ENCODE data around the gene CEP104.
A peak's percentile ranks its signal among the peaks of the same experiment; 100 is the strongest.

Gene CEP104

GRCh38 chr1:3841491-3841890, 15.5 kb downstream of the CEP104 start:
- TF ChIP-seq, protein P1, sequence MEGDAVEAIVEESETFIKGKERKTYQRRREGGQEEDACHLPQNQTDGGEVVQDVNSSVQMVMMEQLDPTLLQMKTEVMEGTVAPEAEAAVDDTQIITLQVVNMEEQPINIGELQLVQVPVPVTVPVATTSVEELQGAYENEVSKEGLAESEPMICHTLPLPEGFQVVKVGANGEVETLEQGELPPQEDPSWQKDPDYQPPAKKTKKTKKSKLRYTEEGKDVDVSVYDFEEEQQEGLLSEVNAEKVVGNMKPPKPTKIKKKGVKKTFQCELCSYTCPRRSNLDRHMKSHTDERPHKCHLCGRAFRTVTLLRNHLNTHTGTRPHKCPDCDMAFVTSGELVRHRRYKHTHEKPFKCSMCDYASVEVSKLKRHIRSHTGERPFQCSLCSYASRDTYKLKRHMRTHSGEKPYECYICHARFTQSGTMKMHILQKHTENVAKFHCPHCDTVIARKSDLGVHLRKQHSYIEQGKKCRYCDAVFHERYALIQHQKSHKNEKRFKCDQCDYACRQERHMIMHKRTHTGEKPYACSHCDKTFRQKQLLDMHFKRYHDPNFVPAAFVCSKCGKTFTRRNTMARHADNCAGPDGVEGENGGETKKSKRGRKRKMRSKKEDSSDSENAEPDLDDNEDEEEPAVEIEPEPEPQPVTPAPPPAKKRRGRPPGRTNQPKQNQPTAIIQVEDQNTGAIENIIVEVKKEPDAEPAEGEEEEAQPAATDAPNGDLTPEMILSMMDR (IDR thresholded peaks at IDR 0.05): no peak
- peaks cover 5% of the 10 kb centered on the region for H3K4me1 Mint-ChIP-seq
- H3K36me3 Mint-ChIP-seq (ENCODE audit: low read depth): peaks cover 61% of the 10 kb centered on the region
- H3K4me3 Mint-ChIP-seq: no peak overlapping the region
- H3K27ac Mint-ChIP-seq: peak overlapping the region; percentile 68
- peaks cover 7% of the 10 kb centered on the region for H3K9me3 Mint-ChIP-seq
- no peak for DNase-seq
- H3K27me3 Mint-ChIP-seq (ENCODE audit: low read depth, poor library complexity): no peaks in the 10 kb centered on the region

- Mint-ChIP-seq H3K36me3 (ENCODE audit: low read depth) (peaks cover 73% of the 10 kb centered on the region), H3K9me3 (peaks cover 7% of the 10 kb centered on the region), H3K27me3 (ENCODE audit: low read depth, poor library complexity) (no peaks in the 10 kb centered on the region), H3K4me1 (peaks cover 4% of the 10 kb centered on the region), H3K27ac (no peak overlapping the region), H3K4me3 (no peak overlapping the region)
- DNase-seq: no peak
- TF ChIP-seq, protein P1 (IDR thresholded peaks at IDR 0.05): no peak
Observed at GRCh38 chr1:3838788-3839187, 18.2 kb downstream of the CEP104 start.

GRCh38 chr1:3837685-3838084, 19.3 kb downstream of the CEP104 start:
- Mint-ChIP-seq H3K36me3 (ENCODE audit: low read depth) (peaks cover 71% of the 10 kb centered on the region), H3K4me1 (peaks cover 4% of the 10 kb centered on the region), H3K4me3 (no peak overlapping the region), H3K27me3 (ENCODE audit: low read depth, poor library complexity) (no peaks in the 10 kb centered on the region), H3K9me3 (peaks cover 7% of the 10 kb centered on the region), H3K27ac (no peak overlapping the region)
- DNase-seq: no peak
- TF ChIP-seq, protein P1 (IDR thresholded peaks at IDR 0.05): no peak

- no peak for DNase-seq
- Mint-ChIP-seq H3K4me1 (peaks cover 4% of the 10 kb centered on the region), H3K27ac (no peak overlapping the region), H3K9me3 (peaks cover 7% of the 10 kb centered on the region), H3K27me3 (ENCODE audit: low read depth, poor library complexity) (no peaks in the 10 kb centered on the region), H3K4me3 (no peak overlapping the region), H3K36me3 (ENCODE audit: low read depth) (peaks cover 70% of the 10 kb centered on the region)
- TF ChIP-seq, protein P1 (IDR thresholded peaks at IDR 0.05): no peak
Observed at GRCh38 chr1:3837200-3837599, 19.8 kb downstream of the CEP104 start.

DNA sequence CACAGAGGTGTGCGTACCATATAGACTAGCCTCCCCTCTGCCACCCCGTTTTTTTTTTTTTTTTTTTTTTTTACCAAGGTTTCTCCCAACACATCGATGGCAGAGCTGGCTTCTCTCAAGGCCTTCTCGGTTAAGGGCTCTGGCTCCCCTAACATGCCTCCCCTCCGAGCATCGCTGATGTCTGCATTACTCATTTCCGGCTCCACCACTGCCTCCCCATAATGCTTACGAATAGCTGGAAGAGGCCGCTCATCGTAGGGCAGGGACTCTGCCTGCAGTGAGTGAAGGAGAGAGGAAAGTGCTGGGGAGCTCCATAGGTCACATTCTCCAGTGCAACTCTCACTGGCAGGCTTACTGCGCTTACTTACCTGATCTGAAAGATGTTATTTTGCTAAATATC, 20.6 kb downstream of the CEP104 start:
- Mint-ChIP-seq H3K36me3 (ENCODE audit: low read depth) (peaks cover 74% of the 10 kb centered on the region), H3K27me3 (ENCODE audit: low read depth, poor library complexity) (no peaks in the 10 kb centered on the region), H3K27ac (no peak overlapping the region), H3K4me3 (no peak overlapping the region), H3K4me1 (peaks cover 4% of the 10 kb centered on the region), H3K9me3 (peaks cover 7% of the 10 kb centered on the region)
- TF ChIP-seq, protein P1 (IDR thresholded peaks at IDR 0.05): no peak
- no peak for DNase-seq

GRCh38 chr1:3834701-3835100, 22.3 kb downstream of the CEP104 start:
- no peak for DNase-seq
- peaks cover 84% of the 10 kb centered on the region for H3K36me3 Mint-ChIP-seq (ENCODE audit: low read depth)
- no peak overlapping the region for H3K4me3 Mint-ChIP-seq
- peaks cover 1% of the 10 kb centered on the region for H3K27me3 Mint-ChIP-seq (ENCODE audit: low read depth, poor library complexity)
- no peak overlapping the region for H3K27ac Mint-ChIP-seq
- peaks cover 7% of the 10 kb centered on the region for H3K9me3 Mint-ChIP-seq
- peaks cover under 1% of the 10 kb centered on the region for H3K4me1 Mint-ChIP-seq
- TF ChIP-seq, protein P1 (IDR thresholded peaks at IDR 0.05): no peak
